ENCODE data around the gene DERL3. TPM values are rescaled to one million over a fixed set of nuclear protein-coding genes. Genes with fewer than 3 reads are reported as not detected.

DERL3 gene
- total and polyA plus RNA-seq, 8 donors = 0.45 to 24.5 (median 7.1) TPM

DNA sequence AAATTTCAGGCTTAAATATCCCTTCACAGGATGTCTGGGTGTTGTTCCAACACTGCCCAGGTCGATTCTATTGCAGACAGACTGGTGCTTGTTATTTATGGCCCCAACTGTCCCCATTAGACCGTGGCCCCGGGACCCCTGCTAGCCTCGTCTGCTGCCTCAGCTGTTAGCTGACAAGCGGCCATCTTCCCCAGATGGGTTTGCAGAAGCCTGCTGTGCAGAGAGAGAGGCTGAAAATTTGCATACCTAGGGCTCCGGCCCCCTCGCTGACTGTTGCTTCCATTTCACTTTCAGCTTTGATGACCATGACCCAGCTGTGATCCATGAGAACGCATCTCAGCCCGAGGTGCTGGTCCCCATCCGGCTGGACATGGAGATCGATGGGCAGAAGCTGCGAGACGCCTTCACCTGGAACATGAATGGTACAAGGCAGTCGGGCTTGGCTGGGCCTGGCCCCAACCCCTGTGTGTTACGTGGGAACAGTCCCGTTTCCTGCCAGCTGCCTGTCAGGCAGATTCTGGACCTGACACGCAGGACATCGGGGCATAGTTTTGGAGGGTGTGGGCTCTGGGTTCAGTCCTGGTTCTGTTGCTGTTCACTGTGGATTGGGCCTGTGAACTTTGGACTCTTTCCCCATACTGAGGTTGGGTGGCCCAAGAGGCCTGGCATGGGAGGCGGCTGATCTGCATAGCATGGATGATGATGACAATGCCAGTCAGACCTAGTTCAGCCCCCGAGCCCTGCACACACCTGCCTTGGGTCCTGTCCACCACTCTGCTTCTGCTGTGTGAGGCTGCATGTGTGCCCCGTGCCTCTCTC, 35.6 kb downstream of the DERL3 start:
- no peaks in the 10 kb centered on the region for H3K9me3 ChIP-seq
- peak in 1 of 2 donors; percentile 1 for DNase-seq
- H3K27ac ChIP-seq = no peak overlapping the region

GRCh38 chr22:23801886-23802377, 36.9 kb downstream of the DERL3 start:
- Histone ChIP-seq H3K36me3 (peaks cover 72 to 99% (median 95%) of the 10 kb centered on the region in 4 donors), H3K4me1 (no peaks in the 10 kb centered on the region), H3K4me3 (no peak overlapping the region), H3K27me3 (no peaks in the 10 kb centered on the region), H3K27ac (no peak overlapping the region), H3K9me3 (no peaks in the 10 kb centered on the region)
- DNase-seq = no peak
- no peak for TF ChIP-seq POLR2A (IDR thresholded peaks at IDR 0.05)
- no peak for TF ChIP-seq CTCF (IDR thresholded peaks at IDR 0.05)
- TF ChIP-seq POLR2AphosphoS5 (IDR thresholded peaks at IDR 0.05) = no peak
- no peak for TF ChIP-seq EP300 (IDR thresholded peaks at IDR 0.05)
- WGBS, 5 donors = 92 to 96% (median 94%) methylated on average over 8 of the region's 8 CpGs
- intact Hi-C loops (cut with DNase I; ENCODE audit: low total_unique reads) = no loop called here

More for the DNA sequence above, 35.6 kb downstream of the DERL3 start:
- intact Hi-C loops (cut with DNase I; ENCODE audit: low total_unique reads) = no loop called here
- TF ChIP-seq CTCF (IDR thresholded peaks at IDR 0.05) (no peak), POLR2AphosphoS5 (IDR thresholded peaks at IDR 0.05) (no peak), POLR2A (IDR thresholded peaks at IDR 0.05) (no peak), EP300 (IDR thresholded peaks at IDR 0.05) (no peak)
- 70 to 84% (median 83%) methylated on average over 15 to 21 of the region's 21 CpGs for WGBS, 5 donors
- Histone ChIP-seq H3K36me3 (peaks cover 70 to 100% (median 96%) of the 10 kb centered on the region in 4 donors), H3K27me3 (no peaks in the 10 kb centered on the region), H3K4me1 (no peaks in the 10 kb centered on the region), H3K4me3 (peak overlapping the region in 1 of 4 donors; percentile 5)

GRCh38 chr22:23801238-23801821, 37.5 kb downstream of the DERL3 start:
- Histone ChIP-seq H3K4me1 (no peaks in the 10 kb centered on the region), H3K36me3 (peaks cover 72 to 99% (median 94%) of the 10 kb centered on the region in 4 donors), H3K27ac (no peak overlapping the region), H3K4me3 (no peak overlapping the region), H3K27me3 (no peaks in the 10 kb centered on the region), H3K9me3 (no peaks in the 10 kb centered on the region)
- 90 to 94% (median 91%) methylated on average over 10 to 11 of the region's 11 CpGs for WGBS, 5 donors
- DNase-seq = peak in 1 of 2 donors; percentile 0
- TF ChIP-seq CTCF (IDR thresholded peaks at IDR 0.05) (no peak), POLR2AphosphoS5 (IDR thresholded peaks at IDR 0.05) (no peak), EP300 (IDR thresholded peaks at IDR 0.05) (no peak), POLR2A (IDR thresholded peaks at IDR 0.05) (no peak)
- intact Hi-C loops (cut with DNase I; ENCODE audit: low total_unique reads) = no loop called here

- intact Hi-C loops (cut with DNase I; ENCODE audit: low total_unique reads) = no loop called here
- H3K36me3 ChIP-seq = peaks cover 77 to 99% (median 94%) of the 10 kb centered on the region in 4 donors
These were observed 38.2 kb downstream of the DERL3 start for GRCh38 chr22:23800297-23801237.

More at GRCh38 chr22:23800297-23801237, 38.2 kb downstream of the DERL3 start:
- Histone ChIP-seq H3K27ac (no peak overlapping the region), H3K9me3 (no peaks in the 10 kb centered on the region), H3K4me1 (no peaks in the 10 kb centered on the region), H3K27me3 (no peaks in the 10 kb centered on the region), H3K4me3 (no peak overlapping the region)
- no peak for DNase-seq
- WGBS, 5 donors = 91 to 96% (median 92%) methylated on average over 14 to 18 of the region's 18 CpGs
- no peak for TF ChIP-seq POLR2A (IDR thresholded peaks at IDR 0.05)
- no peak for TF ChIP-seq CTCF (IDR thresholded peaks at IDR 0.05)
- no peak for TF ChIP-seq POLR2AphosphoS5 (IDR thresholded peaks at IDR 0.05)
- TF ChIP-seq EP300 (IDR thresholded peaks at IDR 0.05) = no peak

Measured in stomach (tissue), 9 donors.